ENCODE measurements around the gene PRLH.
"Not testable (repeated sequence)": the region's sequence is repeated elsewhere in the genome, so short reads cannot be mapped to it uniquely, and the experiment has no call there.

Gene PRLH

DNA sequence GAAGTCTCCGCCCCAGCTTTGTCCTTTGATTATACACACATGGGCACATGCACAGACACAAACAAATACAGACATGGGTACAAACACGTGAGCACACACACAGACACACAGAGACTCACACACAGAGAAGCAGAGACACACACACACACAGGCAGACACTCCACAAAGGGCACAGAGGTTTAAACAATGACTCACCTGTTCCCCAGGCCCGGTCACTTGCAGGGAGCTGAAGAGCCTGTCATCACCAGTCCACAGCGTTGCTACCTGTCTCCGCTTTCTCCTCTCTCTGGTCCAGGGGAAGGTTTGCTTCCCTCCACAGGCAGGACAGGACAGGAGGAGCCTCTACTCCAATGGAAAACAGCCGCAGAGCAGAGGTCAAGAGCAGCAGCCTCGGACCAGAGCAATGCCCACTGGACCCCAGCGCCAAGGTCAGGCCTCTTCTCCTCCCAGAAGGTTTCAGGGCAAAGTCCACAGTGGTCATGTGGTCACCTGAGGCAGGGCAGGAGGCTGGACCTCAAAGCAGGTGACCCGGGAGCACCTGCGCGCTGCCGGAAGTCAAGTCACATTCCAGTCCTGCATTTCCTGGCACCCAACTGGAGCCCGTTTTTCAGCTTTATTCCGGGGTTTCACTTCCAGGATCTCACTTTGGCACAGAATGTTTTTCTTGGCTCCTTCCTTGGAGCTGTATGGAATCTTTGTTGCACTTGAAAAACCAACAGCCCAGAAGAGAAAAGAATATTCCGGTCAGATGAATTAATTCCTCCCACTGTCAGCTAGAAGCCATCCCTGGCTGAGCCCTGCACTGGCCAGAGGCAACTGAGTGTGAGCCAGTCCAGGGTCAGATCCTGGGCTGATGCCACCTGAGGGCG is 24.1 kb downstream of the PRLH start, which contains the start of gene RAB17:
RAB17 (minus strand) TSS at position 463 of the 869 bp plus-strand sequence. CDS start 4,580 bp downstream, outside the sequence.
- H3K4me3 ChIP-seq, result no peak within 1 kb of the TSS
- H3K9me3 ChIP-seq (ENCODE audit: low read depth, low read length), result no peaks in the 10 kb centered on the region
- no peak within 1 kb of the TSS for H3K9ac ChIP-seq (ENCODE audit: insufficient read length)
- no peak for TF ChIP-seq EZH2 (IDR thresholded peaks at IDR 0.05)
- H3K27ac ChIP-seq, result no peak within 1 kb of the TSS
- H3K36me3 ChIP-seq (ENCODE audit: insufficient read depth, low read length), result no peaks in the 10 kb centered on the region
- DNase-seq (ENCODE audit: low read depth, low spot score), result no peak

DNA sequence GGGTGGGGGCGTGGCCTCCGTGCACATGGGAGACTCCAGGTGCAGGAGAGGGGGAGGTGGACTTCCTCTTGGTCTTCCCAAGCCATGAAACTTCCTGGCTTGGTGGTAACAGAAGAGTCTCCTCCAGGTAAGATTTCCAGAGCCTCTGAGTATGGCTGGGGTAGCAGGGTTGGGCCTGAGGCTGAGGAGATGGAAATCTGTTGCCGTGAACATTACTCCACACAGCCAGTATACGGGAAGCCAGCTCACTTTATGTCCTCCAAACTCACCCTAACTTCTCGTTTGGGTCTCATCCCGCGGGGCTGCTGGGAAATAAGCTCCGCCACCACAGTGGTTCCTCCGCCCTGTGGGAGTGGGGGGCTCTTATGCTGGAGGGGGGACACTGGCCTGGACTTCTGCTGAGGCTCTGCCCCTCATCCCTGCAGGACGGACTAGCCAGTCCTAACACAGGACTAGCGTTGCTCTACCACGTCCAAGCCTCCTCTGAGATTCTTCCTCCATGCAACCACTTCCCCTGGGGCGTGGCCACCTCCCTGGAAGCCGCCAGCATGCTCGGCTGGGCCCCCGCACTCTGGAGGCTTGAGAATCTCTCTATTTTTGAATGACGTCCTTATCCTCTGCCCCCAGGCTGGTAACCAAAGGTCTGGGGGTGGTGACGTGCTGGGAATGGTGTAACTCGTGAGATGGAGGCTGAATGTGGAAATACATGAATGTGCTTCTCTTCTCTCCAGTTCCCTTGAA is 24.9 kb downstream of the PRLH start:
- H3K9ac ChIP-seq (ENCODE audit: insufficient read length), result no peak overlapping the region
- no peak overlapping the region for H3K4me3 ChIP-seq
- H3K36me3 ChIP-seq (ENCODE audit: insufficient read depth, low read length), result no peaks in the 10 kb centered on the region
- no peaks in the 10 kb centered on the region for H3K9me3 ChIP-seq (ENCODE audit: low read depth, low read length)
- no peak overlapping the region for H3K27ac ChIP-seq
- TF ChIP-seq POLR2AphosphoS5 (IDR thresholded peaks at IDR 0.05; ENCODE audit: borderline replicate concordance, low read depth, low read length) (no peak), FOXP2 (optimal IDR thresholded peaks at IDR 0.05; ENCODE audit: control extremely low read depth, extremely low read length, insufficient read depth) (no peak), EZH2 (IDR thresholded peaks at IDR 0.05) (no peak)
- DNase-seq (ENCODE audit: low read depth, low spot score), result no peak

DNA sequence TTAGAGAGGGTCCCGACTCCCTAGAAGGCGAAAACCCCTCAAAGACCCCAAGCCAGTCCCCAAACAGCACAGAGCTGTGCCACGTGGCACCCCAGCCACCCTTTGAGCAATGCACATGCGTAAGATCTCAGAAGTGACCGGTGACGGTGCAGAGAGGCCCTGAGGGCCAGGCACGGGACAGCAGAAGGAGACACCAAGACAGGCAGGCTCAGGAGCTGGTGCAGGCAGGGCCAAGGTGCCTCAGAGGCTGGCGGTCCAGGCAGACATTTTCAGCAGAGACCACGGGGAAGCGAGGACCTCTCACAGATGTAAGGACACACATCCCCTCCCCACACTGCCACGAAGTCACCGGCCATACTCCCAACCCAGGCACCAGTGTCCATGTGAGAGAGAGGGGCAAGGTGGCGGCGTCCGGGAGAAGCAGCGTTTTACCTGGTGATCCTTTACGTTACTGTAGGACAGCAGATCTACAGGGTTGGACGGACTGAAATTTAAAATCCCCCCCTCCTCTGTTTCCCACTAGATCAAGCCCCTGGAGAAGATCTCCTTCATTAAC is 26.1 kb downstream of the PRLH start:
- H3K36me3 ChIP-seq (ENCODE audit: insufficient read depth, low read length), result no peaks in the 10 kb centered on the region
- no peaks in the 10 kb centered on the region for H3K9me3 ChIP-seq (ENCODE audit: low read depth, low read length)
- no peak for DNase-seq (ENCODE audit: low read depth, low spot score)
- no peak overlapping the region for H3K9ac ChIP-seq (ENCODE audit: insufficient read length)
- no peak for TF ChIP-seq FOXP2 (optimal IDR thresholded peaks at IDR 0.05; ENCODE audit: control extremely low read depth, extremely low read length, insufficient read depth)
- TF ChIP-seq POLR2AphosphoS5 (IDR thresholded peaks at IDR 0.05; ENCODE audit: borderline replicate concordance, low read depth, low read length), result no peak
- TF ChIP-seq EZH2 (IDR thresholded peaks at IDR 0.05), result no peak
- H3K27ac ChIP-seq, result no peak overlapping the region
- no peak overlapping the region for H3K4me3 ChIP-seq

DNA sequence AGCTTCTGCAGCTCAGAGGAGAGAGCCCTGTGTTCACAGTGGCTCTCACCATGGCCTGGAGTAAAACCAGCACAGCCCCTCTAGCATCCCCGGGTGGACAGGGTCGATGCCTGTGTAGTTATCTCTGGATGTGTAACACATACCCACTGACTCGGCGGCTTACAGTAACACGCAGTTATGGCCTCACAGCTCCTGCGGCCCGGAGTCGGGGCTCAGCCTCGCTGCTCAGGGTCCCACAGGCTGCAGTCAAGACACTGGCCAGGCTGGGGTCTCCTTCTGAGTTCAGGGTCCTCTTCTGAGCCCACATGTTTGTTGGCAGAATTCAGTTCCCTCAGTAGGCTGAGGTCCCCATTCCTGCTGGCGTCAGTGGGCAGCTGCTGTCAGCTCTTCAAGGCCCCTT is 26.7 kb downstream of the PRLH start:
- no peak overlapping the region for H3K27ac ChIP-seq
- H3K36me3 ChIP-seq (ENCODE audit: insufficient read depth, low read length), result no peaks in the 10 kb centered on the region
- TF ChIP-seq EZH2 (IDR thresholded peaks at IDR 0.05) (no peak), POLR2AphosphoS5 (IDR thresholded peaks at IDR 0.05; ENCODE audit: borderline replicate concordance, low read depth, low read length) (no peak), FOXP2 (optimal IDR thresholded peaks at IDR 0.05; ENCODE audit: control extremely low read depth, extremely low read length, insufficient read depth) (no peak)
- no peaks in the 10 kb centered on the region for H3K9me3 ChIP-seq (ENCODE audit: low read depth, low read length)
- no peak for DNase-seq (ENCODE audit: low read depth, low spot score)
- H3K9ac ChIP-seq (ENCODE audit: insufficient read length), result no peak overlapping the region
- H3K4me3 ChIP-seq, result no peak overlapping the region

GRCh38 chr2:237593596-237594320 is 27.4 kb downstream of the PRLH start:
- no peak overlapping the region for H3K9ac ChIP-seq (ENCODE audit: insufficient read length)

DNA sequence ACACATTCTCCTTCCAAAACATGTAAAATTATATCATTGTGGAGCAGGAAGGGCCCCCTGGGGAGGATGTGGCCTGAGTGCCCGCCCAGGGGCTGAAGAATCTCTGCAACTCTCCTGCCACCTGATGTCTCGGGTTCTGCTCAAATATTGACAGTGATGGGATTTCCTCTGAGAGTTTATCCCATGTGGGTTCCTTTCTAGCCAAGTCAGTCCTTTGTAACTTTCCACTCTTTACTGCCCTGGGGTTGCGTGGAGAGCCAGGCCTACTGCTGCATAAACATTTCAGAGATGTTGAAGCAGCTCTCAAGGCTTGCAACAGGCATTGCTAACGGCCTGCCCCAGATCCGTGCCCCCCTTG is 28.1 kb downstream of the PRLH start:
- no peak overlapping the region for H3K27ac ChIP-seq
- H3K9ac ChIP-seq (ENCODE audit: insufficient read length), result no peak overlapping the region
- no peaks in the 10 kb centered on the region for H3K36me3 ChIP-seq (ENCODE audit: insufficient read depth, low read length)
- TF ChIP-seq EZH2 (IDR thresholded peaks at IDR 0.05) (no peak), POLR2AphosphoS5 (IDR thresholded peaks at IDR 0.05; ENCODE audit: borderline replicate concordance, low read depth, low read length) (no peak), FOXP2 (optimal IDR thresholded peaks at IDR 0.05; ENCODE audit: control extremely low read depth, extremely low read length, insufficient read depth) (no peak)
- no peaks in the 10 kb centered on the region for H3K9me3 ChIP-seq (ENCODE audit: low read depth, low read length)
- H3K4me3 ChIP-seq, result no peak overlapping the region
- no peak for DNase-seq (ENCODE audit: low read depth, low spot score)

More at GRCh38 chr2:237593596-237594320, 27.4 kb downstream of the PRLH start:
- H3K4me3 ChIP-seq, result no peak overlapping the region
- H3K27ac ChIP-seq, result no peak overlapping the region
- no peaks in the 10 kb centered on the region for H3K9me3 ChIP-seq (ENCODE audit: low read depth, low read length)
- TF ChIP-seq POLR2AphosphoS5 (IDR thresholded peaks at IDR 0.05; ENCODE audit: borderline replicate concordance, low read depth, low read length) (no peak), EZH2 (IDR thresholded peaks at IDR 0.05) (no peak), FOXP2 (optimal IDR thresholded peaks at IDR 0.05; ENCODE audit: control extremely low read depth, extremely low read length, insufficient read depth) (no peak)
- no peak for DNase-seq (ENCODE audit: low read depth, low spot score)
- H3K36me3 ChIP-seq (ENCODE audit: insufficient read depth, low read length), result no peaks in the 10 kb centered on the region

GRCh38 chr2:237595829-237596519 is 29.6 kb downstream of the PRLH start:
- H3K4me3 ChIP-seq; H3K9me3 ChIP-seq (ENCODE audit: low read depth, low read length); H3K36me3 ChIP-seq (ENCODE audit: insufficient read depth, low read length); H3K9ac ChIP-seq (ENCODE audit: insufficient read length); H3K27ac ChIP-seq; DNase-seq (ENCODE audit: low read depth, low spot score): not testable (repeated sequence)
